ENCODE measurements around the gene SNX6. TPM values are rescaled to one million over a fixed set of nuclear protein-coding genes. Genes with fewer than 3 reads are reported as not detected.
"Not testable (repeated sequence)": the region's sequence is repeated elsewhere in the genome, so short reads cannot be mapped to it uniquely, and the experiment has no call there.

Gene SNX6
- total and polyA plus RNA-seq, 2 donors (not counting 3 experiments of a cell fraction or from before 2014, with no cell fraction given): 95.1 to 120 TPM

GRCh38 chr14:34546272-34547135, 83.4 kb downstream of the SNX6 start:
- FAIRE-seq: peak; percentile 96
- H3K4me3 ChIP-seq (replicated peaks in 1 of 3; ENCODE audit: insufficient read depth in 1 of 3, low read depth in 1 of 3, low read length in 3 of 3); POLR2A ChIA-PET; H4K20me1 ChIP-seq (replicated peaks; ENCODE audit: control insufficient read depth, extremely low read depth, insufficient read depth, low read length); CTCF ChIA-PET; DNase-seq (ENCODE audit: low read depth, low spot score); dilution Hi-C loops (cut with MboI; ENCODE audit: extremely low pct_ligation_motif_present, low sequenced_read_pairs); H3K9ac ChIP-seq (replicated peaks; ENCODE audit: extremely low read depth, insufficient read depth, low read length); H3K27ac ChIP-seq (ENCODE audit: insufficient read depth, low read depth, low read length); H3K79me2 ChIP-seq (ENCODE audit: control insufficient read depth, insufficient read depth, low read length); intact Hi-C loops (cut with micrococcal nuclease); H3K9me3 ChIP-seq (replicated peaks; ENCODE audit: control insufficient read depth, insufficient read depth, low read length); H3K36me3 ChIP-seq (ENCODE audit: control insufficient read depth in 2 of 2, extremely low read depth in 1 of 2, insufficient read depth in 2 of 2, low read length in 2 of 2); H3K9me1 ChIP-seq (replicated peaks; ENCODE audit: control insufficient read depth, extremely low read depth, insufficient read depth, low read length); H3K4me1 ChIP-seq (ENCODE audit: control insufficient read depth, extremely low read depth, insufficient read depth, low read length); H3K27me3 ChIP-seq (ENCODE audit: control insufficient read depth in 2 of 2, insufficient read depth in 2 of 2, low read length in 2 of 2); H3K4me2 ChIP-seq (ENCODE audit: insufficient read depth, low read length); H2AFZ ChIP-seq (ENCODE audit: low read depth, low read length): not testable (repeated sequence)
- BruUV-seq (replicated peaks): TSS peak; percentile 99

- not testable (repeated sequence) for FAIRE-seq
- CTCF ChIA-PET: interaction anchor here (0.7 kb wide), 1 partner anchor 77 kb away, joined by 3 read pairs; no protein-coding TSS in a partner anchor
Observed at GRCh38 chr14:34540181-34541059, 89.5 kb downstream of the SNX6 start.

More at GRCh38 chr14:34540181-34541059, 89.5 kb downstream of the SNX6 start:
- H3K36me3 ChIP-seq (ENCODE audit: control insufficient read depth in 2 of 2, extremely low read depth in 1 of 2, insufficient read depth in 2 of 2, low read length in 2 of 2); DNase-seq (ENCODE audit: low read depth, low spot score); dilution Hi-C loops (cut with MboI; ENCODE audit: extremely low pct_ligation_motif_present, low sequenced_read_pairs); H3K9me1 ChIP-seq (replicated peaks; ENCODE audit: control insufficient read depth, extremely low read depth, insufficient read depth, low read length); POLR2A ChIA-PET; H3K4me1 ChIP-seq (ENCODE audit: control insufficient read depth, extremely low read depth, insufficient read depth, low read length); H3K27me3 ChIP-seq (ENCODE audit: control insufficient read depth in 2 of 2, insufficient read depth in 2 of 2, low read length in 2 of 2); H3K9me3 ChIP-seq (replicated peaks; ENCODE audit: control insufficient read depth, insufficient read depth, low read length); intact Hi-C loops (cut with micrococcal nuclease); H4K20me1 ChIP-seq (replicated peaks; ENCODE audit: control insufficient read depth, extremely low read depth, insufficient read depth, low read length): not testable (repeated sequence)
- Histone ChIP-seq H3K4me2 (ENCODE audit: insufficient read depth, low read length) (peak overlapping the region; percentile 55), H3K9ac (replicated peaks; ENCODE audit: extremely low read depth, insufficient read depth, low read length) (peak overlapping the region; percentile 44), H3K4me3 (replicated peaks in 1 of 3; ENCODE audit: insufficient read depth in 1 of 3, low read depth in 1 of 3, low read length in 3 of 3) (peak overlapping the region; percentile 58 to 85 (median 80)), H3K79me2 (ENCODE audit: control insufficient read depth, insufficient read depth, low read length) (peaks cover 13% of the 10 kb centered on the region), H2AFZ (ENCODE audit: low read depth, low read length) (peak overlapping the region; percentile 87), H3K27ac (ENCODE audit: insufficient read depth, low read depth, low read length) (peak overlapping the region; percentile 89)
- TSS peak; percentile 63 for BruUV-seq (replicated peaks)

Measured in endothelial cell of umbilical vein (primary cell).